Measurements from ENCODE around the gene EPHA6. TPM values are rescaled to one million over a fixed set of nuclear protein-coding genes. Genes with fewer than 3 reads are reported as not detected.
"Not testable (repeated sequence)": the region's sequence is repeated elsewhere in the genome, so short reads cannot be mapped to it uniquely, and the experiment has no call there.

Gene EPHA6
- total RNA-seq, 1 donor from 2014 or later: not detected

- H3K4me3 ChIP-seq (ENCODE audit: low read depth, low read length): no peak overlapping the region
- DNase-seq (ENCODE audit: low read depth): no peak
- H3K36me3 ChIP-seq (ENCODE audit: control insufficient read depth, insufficient read depth, low read length): no peaks in the 10 kb centered on the region
- TF ChIP-seq CTCF (IDR thresholded peaks at IDR 0.05; ENCODE audit: insufficient read depth, low read length, poor library complexity, severe bottlenecking): no peak
- H3K27me3 ChIP-seq (ENCODE audit: control insufficient read depth, insufficient read depth, low read length): no peaks in the 10 kb centered on the region
Measured at GRCh38 chr3:97259263-97259662, 444.9 kb downstream of the EPHA6 start.

DNA sequence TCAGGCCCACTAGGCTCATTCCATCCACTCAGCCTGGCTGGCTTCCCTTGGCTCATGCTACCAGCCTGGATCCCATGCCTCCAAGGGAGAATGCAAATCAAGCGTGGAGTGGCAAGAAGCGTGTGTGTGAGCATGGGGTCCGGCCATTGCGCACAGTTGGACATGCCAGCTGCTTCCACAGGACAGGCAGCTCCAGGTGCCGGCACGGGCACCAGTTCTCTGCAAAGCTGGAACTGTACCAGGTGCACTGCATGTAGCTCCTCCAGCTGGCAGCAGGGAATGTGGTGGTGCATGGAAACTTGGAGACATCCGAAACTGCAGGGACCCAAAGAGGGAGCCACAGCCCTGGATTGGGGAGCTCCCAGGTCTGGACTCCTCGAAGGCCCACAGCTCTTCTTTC is 449.8 kb downstream of the EPHA6 start:
- TF ChIP-seq CTCF (IDR thresholded peaks at IDR 0.05; ENCODE audit: insufficient read depth, low read length, poor library complexity, severe bottlenecking): no peak
- no peak overlapping the region for H3K4me3 ChIP-seq (ENCODE audit: low read depth, low read length)
- DNase-seq (ENCODE audit: low read depth): no peak
- H3K36me3 ChIP-seq (ENCODE audit: control insufficient read depth, insufficient read depth, low read length): no peaks in the 10 kb centered on the region
- H3K27me3 ChIP-seq (ENCODE audit: control insufficient read depth, insufficient read depth, low read length): no peaks in the 10 kb centered on the region

DNA sequence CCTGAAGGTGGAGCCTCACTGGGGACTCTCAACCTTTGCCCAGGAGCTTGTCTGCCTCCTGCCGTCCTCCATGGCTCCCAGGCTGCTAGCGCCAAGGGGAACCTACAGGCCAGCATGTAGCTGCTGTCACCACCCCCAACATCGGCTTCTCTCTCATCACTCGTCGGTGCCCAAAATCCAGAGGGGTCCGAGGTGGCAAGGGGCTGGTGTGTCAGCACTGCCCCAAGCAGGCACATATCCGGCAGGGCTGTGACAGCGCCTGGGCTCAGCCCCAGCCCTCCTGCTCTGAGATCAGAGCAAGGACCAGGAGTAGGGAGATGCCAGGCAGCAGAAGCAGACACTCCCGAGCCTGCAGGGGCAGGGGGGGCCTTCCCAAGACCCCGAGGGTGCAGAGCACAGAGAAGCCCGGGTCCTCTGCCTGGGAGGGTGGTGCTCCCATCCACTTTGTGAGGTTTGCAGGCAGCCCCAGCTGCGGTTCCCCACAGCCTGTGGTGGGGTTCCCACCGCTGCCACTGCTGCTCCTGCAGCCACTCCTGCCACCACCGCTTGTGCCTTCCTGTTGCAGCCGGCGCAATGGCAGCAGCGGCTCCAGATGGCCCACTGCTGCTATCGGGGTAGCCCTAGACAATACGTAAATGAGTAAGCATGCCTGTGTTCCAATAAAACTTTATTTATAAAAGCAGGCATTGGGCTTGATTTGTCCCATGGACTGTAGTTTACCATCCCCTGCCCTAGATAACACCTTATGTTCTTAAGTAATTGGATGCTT is 451.0 kb downstream of the EPHA6 start:
- no peaks in the 10 kb centered on the region for H3K27me3 ChIP-seq (ENCODE audit: control insufficient read depth, insufficient read depth, low read length)
- no peak for TF ChIP-seq CTCF (IDR thresholded peaks at IDR 0.05; ENCODE audit: insufficient read depth, low read length, poor library complexity, severe bottlenecking)
- DNase-seq (ENCODE audit: low read depth): no peak
- H3K36me3 ChIP-seq (ENCODE audit: control insufficient read depth, insufficient read depth, low read length): no peaks in the 10 kb centered on the region
- H3K4me3 ChIP-seq (ENCODE audit: low read depth, low read length): no peak overlapping the region

DNA sequence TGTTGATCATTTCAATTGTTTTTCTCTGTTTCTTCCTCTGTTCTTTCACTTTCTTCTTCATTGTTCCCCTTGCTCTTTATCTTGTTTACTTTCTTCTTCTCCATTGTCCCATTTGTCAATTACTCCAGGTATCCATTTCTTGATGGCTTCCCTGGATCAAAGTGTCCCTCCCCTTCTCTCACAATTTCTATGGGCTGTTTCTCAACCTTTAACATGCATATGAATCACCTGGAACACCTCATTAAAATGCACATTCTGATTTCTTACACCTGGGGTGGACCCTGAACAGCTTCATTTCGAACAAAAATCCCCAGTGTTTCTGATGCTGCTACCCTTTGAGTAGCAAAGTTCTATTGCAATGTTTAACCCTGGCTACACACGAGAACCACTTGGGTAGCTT is 454.8 kb downstream of the EPHA6 start:
- Histone ChIP-seq H3K4me3 (ENCODE audit: low read depth, low read length) (no peak overlapping the region), H3K36me3 (ENCODE audit: control insufficient read depth, insufficient read depth, low read length) (no peaks in the 10 kb centered on the region), H3K27me3 (ENCODE audit: control insufficient read depth, insufficient read depth, low read length) (no peaks in the 10 kb centered on the region)
- no peak for TF ChIP-seq CTCF (IDR thresholded peaks at IDR 0.05; ENCODE audit: insufficient read depth, low read length, poor library complexity, severe bottlenecking)
- no peak for DNase-seq (ENCODE audit: low read depth)

DNA sequence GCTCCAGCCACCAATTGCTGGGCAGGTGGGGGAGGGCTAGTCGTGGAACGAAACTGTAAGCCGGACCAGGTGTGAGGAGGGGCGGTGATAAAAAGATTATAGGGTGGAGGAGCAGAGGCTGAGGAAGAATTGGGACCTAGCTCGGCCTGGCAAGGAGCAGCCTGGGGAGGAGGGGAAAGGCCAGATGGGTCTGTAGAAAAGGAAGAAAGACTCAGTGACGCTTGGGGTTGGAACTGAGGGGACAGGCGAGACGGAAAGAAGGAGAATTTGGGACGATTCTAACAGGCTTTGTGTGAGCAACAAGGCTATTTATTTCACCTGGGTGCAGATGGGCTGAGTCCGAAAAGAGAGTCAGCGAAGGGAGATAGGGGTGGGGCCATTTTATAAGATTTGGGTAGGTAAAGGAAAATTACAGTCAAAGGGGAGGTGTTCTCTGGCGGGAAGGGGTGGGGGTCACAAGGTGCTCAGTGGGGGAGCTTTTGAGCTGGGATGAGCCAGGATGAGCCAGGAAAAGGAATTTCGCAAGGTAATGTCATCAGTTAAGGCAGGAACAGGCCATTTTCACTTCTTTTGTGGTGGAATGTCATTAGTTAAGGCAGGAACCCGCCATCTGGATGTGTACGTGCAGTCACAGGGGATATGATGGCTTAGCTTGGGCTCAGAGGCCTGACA is 462.6 kb downstream of the EPHA6 start:
- H3K36me3 ChIP-seq (ENCODE audit: control insufficient read depth, insufficient read depth, low read length); DNase-seq (ENCODE audit: low read depth); H3K27me3 ChIP-seq (ENCODE audit: control insufficient read depth, insufficient read depth, low read length); H3K4me3 ChIP-seq (ENCODE audit: low read depth, low read length): not testable (repeated sequence)

GRCh38 chr3:97277708-97278107 is 463.3 kb downstream of the EPHA6 start:
- DNase-seq (ENCODE audit: low read depth): no peak
- no peaks in the 10 kb centered on the region for H3K27me3 ChIP-seq (ENCODE audit: control insufficient read depth, insufficient read depth, low read length)
- no peaks in the 10 kb centered on the region for H3K36me3 ChIP-seq (ENCODE audit: control insufficient read depth, insufficient read depth, low read length)
- TF ChIP-seq CTCF (IDR thresholded peaks at IDR 0.05; ENCODE audit: insufficient read depth, low read length, poor library complexity, severe bottlenecking): no peak
- no peak overlapping the region for H3K4me3 ChIP-seq (ENCODE audit: low read depth, low read length)
